Left colon (tissue), 2 donors: Measurements from ENCODE around the gene SNAP25. TPM values are rescaled to one million over a fixed set of nuclear protein-coding genes. Genes with fewer than 3 reads are reported as not detected.
A peak's percentile ranks its signal among the peaks of the same experiment; 100 is the strongest.

Experiments used
- ATAC-seq: fragments of 200-7000 bp; cut with Tn5 transposase; one replicate; pipeline ENCODE4 v1.9.1; 2020; ENCODE audit warnings: mild to moderate bottlenecking, moderate library complexity
- DNase-seq, 2 donors: peaks; one replicate each; pipeline ENCODE4 v3.0.0-alpha.2; 2020
- intact Hi-C, 2 donors: fragments of 100-400 bp; cut with DNase I in 1 of 2; cut with micrococcal nuclease in 1 of 2; formaldehyde crosslinking; loops; one replicate each; pipeline versions ENCODE4 v1.11.2 to v1.14.0; 2022; cut with DNase I, micrococcal nuclease
- long read RNA-seq: library from polyadenylated mRNA; unstranded; transcript quantifications from one replicate; pipeline ENCODE4 v2.0.0, GENCODE V29; 2021
- total RNA-seq, 2 donors: library from RNA; stranded (reverse); fragmentation: NEBNext Ultra II Directional; extraction: Animal tissue kit (Norgen Biotek cat#: 25700); gene quantifications; one replicate each; pipeline ENCODE4 v1.2.1, GENCODE V29; 2021
- donor health status: DM: no; HTN: no; CAD: no.
- donor health status: DM: yes; HTN: yes; CAD: no.

The SNAP25 gene
- 1 to 10 TPM in 1 of 2 donors, under 1 TPM in 1; 0.76 to 1.7 TPM for total RNA-seq
- long read RNA-seq, result 0 reads

GRCh38 chr20:10218536-10219451 is at the start of gene SNAP25:
Gene SNAP25, plus strand, starts transcription at chr20:10218830. Its CDS starts 56,662 bp downstream, at chr20:10275492.
- ATAC-seq (peak; percentile 42), DNase-seq (peak in 1 of 2 donors; percentile 9)
- intact Hi-C loops, result no loop called here

GRCh38 chr20:10169752-10170151 is 48.9 kb upstream of the SNAP25 start:
- ATAC-seq (no peak), DNase-seq (no peak)
- intact Hi-C loops, result no loop called here

- DNase-seq (no peak), ATAC-seq (no peak)
- intact Hi-C loops, result no loop called here
These were observed 48.4 kb upstream of the SNAP25 start for GRCh38 chr20:10170261-10170660.

- intact Hi-C loops, result no loop called here
- ATAC-seq, result peak; percentile 75
These were observed 46.5 kb upstream of the SNAP25 start for GRCh38 chr20:10171864-10172751.

GRCh38 chr20:10172998-10173655 is 45.5 kb upstream of the SNAP25 start:
- DNase-seq, result no peak
- intact Hi-C loops, result no loop called here
- ATAC-seq, result no peak

More at GRCh38 chr20:10171864-10172751, 46.5 kb upstream of the SNAP25 start:
- DNase-seq, result peak in 1 of 2 donors; percentile 23

GRCh38 chr20:10174400-10174799 is 44.2 kb upstream of the SNAP25 start:
- intact Hi-C loops, result no loop called here
- DNase-seq (no peak), ATAC-seq (no peak)

DNA sequence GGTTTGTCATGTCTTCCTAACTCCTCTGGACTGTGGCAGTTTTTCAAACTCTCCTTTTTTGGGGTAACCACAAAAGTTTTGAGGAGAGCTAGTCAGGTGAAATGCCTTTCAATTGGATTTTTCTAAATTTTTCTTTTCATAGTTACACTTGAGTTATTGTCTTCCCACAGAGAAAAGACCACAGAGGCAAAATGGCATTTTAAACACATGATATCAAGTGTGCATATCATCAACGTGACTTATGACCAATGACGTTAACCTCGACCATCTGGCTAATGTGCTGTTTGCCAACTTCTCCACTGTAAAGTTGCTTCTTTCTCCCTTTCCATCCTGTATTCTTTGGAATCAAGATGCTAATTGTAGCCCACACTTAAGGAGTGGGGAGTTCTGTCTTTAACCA is 41.3 kb upstream of the SNAP25 start:
- DNase-seq (no peak), ATAC-seq (no peak)
- intact Hi-C loops, result no loop called here

DNA sequence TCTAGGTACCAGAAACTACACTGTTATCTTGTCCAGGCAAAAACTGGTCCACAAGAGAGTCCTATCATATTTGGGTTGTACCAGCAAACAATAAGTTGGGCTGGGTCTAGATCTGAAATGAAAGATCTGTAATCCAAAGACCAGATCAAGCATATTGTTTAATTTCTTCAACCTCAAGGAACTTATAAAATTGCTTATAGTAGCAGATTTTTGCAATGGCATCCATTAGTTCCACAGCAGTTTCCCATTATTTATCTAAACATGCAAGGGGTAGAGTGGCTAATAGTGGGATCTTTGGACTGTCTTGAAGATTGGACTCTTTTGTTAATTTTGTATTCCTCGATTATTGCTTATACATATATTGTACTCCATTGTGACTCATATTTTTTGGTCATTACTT is 40.5 kb upstream of the SNAP25 start:
- no peak for DNase-seq
- no peak for ATAC-seq
- intact Hi-C loops, result no loop called here

DNA sequence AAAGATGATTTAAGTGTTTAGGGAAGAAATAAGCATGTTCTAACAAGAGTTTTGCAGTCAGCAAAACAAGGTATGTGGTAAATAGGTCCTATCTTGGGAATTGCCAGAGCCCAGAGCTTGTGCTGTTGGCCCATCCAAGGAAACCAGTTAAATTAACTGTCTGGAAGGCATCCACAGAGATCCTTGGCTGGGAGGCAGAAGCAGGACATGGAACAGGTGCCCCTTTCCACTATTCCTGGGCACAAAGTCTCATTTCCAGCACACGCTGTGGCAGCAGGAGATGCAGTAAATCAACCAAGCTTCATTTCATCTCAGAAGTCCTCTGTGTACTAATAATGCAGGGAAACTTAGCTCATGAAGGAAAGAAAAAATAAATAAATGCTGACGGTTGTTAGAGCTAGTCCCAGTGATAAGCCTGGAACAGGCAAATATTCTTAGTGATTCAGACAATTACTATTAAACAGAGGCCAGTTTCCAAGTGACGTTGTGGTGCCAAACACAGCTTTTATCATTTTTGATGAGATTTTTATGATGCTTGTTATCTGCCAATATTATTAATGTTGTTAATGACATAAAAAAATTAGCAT is 39.8 kb upstream of the SNAP25 start:
- ATAC-seq (no peak), DNase-seq (no peak)
- intact Hi-C loops, result no loop called here

DNA sequence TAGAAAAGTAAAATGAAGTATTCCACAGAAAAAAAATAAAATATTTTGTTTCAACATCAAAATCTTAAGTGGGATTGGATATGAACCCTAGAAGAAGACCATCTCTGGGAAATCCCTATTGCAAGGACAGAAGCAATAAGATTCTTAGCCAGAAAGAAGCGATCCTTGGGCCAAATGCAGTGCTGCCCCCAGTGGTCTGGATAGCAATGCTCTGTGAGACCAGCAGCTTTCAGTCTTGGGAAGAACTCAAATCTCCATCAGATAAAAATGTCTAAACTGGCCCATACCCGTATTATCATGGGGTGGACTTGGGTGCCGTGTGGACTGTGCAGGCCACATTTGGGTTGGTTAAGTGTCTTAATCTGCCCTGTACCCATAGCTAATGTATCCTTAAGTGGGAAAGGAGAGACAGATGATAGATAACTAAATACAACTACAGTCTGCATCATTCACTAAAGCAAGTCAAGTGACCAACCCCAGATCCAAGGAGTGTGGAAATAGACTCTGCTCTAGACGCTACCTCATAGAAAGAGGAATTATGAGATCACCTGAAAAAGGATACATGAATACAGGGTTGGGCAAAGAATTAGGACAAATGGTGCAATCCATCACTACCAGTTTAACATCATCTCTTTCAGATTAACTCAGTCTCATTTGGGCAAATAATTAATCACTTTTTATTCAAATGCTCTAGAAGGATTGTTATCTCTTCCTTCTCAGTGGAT is 38.9 kb upstream of the SNAP25 start:
- no peak for DNase-seq
- intact Hi-C loops, result no loop called here
- ATAC-seq, result no peak

- intact Hi-C loops, result no loop called here
- no peak for DNase-seq
- ATAC-seq, result no peak
These were observed 37.9 kb upstream of the SNAP25 start for GRCh38 chr20:10180651-10181235.

GRCh38 chr20:10185741-10186558 is 32.7 kb upstream of the SNAP25 start:
- ATAC-seq, result peak; percentile 62
- DNase-seq, result no peak
- intact Hi-C loops, result no loop called here

DNA sequence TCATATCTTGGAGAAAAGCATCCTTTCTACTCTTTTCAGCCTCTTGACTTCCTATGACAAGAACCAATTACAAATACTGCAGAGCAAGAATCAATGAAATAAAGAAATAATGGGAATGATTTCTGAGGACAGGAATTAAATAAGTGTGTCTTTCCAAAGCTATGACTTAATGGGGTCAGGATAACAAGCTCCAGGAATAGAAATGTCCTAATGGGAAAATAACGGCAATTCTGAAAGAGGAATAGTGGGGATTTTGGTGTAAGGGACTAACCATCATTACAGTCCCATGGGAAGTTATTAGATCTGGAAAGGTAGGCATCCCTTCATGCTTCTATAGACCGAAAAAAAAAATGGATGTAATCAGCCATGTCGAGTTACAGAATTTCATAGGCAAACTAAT is 28.2 kb upstream of the SNAP25 start:
- no peak for ATAC-seq
- DNase-seq, result no peak
- intact Hi-C loops, result no loop called here

GRCh38 chr20:10192171-10192570 is 26.5 kb upstream of the SNAP25 start:
- intact Hi-C loops, result no loop called here
- DNase-seq (no peak), ATAC-seq (no peak)

GRCh38 chr20:10194166-10194565 is 24.5 kb upstream of the SNAP25 start:
- ATAC-seq (no peak), DNase-seq (no peak)
- intact Hi-C loops, result no loop called here

GRCh38 chr20:10200330-10200729 is 18.3 kb upstream of the SNAP25 start:
- DNase-seq (no peak), ATAC-seq (no peak)
- intact Hi-C loops, result no loop called here

GRCh38 chr20:10201321-10201870 is 17.2 kb upstream of the SNAP25 start:
- DNase-seq (no peak), ATAC-seq (no peak)
- intact Hi-C loops, result no loop called here
